GM12878 (cell line): ENCODE results near the gene ATP6V0E1. TPM values are rescaled to one million over a fixed set of nuclear protein-coding genes. Genes with fewer than 3 reads are reported as not detected.

Experiments
- ATAC-seq: fragments of 200-7000 bp; cut with Tn5 transposase; 3 replicates; pipeline ENCODE4 v1.9.1; 2020; ENCODE audit warnings: mild to moderate bottlenecking, moderate library complexity
- BruUV-seq: library from RNA; stranded (reverse); fragments of 400-500 nt; replicated peaks from 2 replicates; lab custom pipeline; 2021; lab: Mats Ljungman, UMichigan
- CTCF ChIA-PET: fragments of 300-600 bp; sonication (Branson Sonifier 250); formaldehyde crosslinking; extraction: SDS; loops from one replicate; lab custom pipeline; 2021; ENCODE audit warnings: inconsistent platforms; lab: Yijun Ruan, JAX
- POLR2A ChIA-PET: fragments of 350-600 bp; formaldehyde crosslinking; extraction: SDS; loops from one replicate; lab custom pipeline; 2021; ENCODE audit warnings: inconsistent platforms; lab: Charles Lee
- RAD21 ChIA-PET: fragments of 300-600 bp; sonication (Branson Sonifier 250); formaldehyde crosslinking; loops from one replicate; lab custom pipeline; 2023; ENCODE audit warnings: antibody characterized with exemption; ENCODE audit not compliant: unreplicated experiment; lab: Charles Lee
- SMC1A ChIA-PET: fragments of 300-600 bp; sonication (Branson Sonifier 250); formaldehyde crosslinking; loops from one replicate; lab custom pipeline; 2023; ENCODE audit not compliant: unreplicated experiment, uncharacterized antibody; lab: Charles Lee
- DNase-seq: peaks from one replicate; pipeline ENCODE4 v3.0.0-alpha.2; 2011; ENCODE audit warnings: low read depth, low spot score
- FAIRE-seq: peaks from 3 replicates; lab custom pipeline; 2011; peaks lifted over from hg19 to GRCh38; lab: Jason Lieb, UNC
- H2AFZ ChIP-seq: 2 replicates; pipeline ENCODE4 v1.6.0; 2011; ENCODE audit warnings: low read depth, low read length, control low read depth; ENCODE audit not compliant: control insufficient read depth
- H3K27ac ChIP-seq: 2 replicates; pipeline ENCODE4 v1.5.1; 2011; ENCODE audit warnings: control low read depth; ENCODE audit not compliant: control insufficient read depth, insufficient read depth
- H3K27me3 ChIP-seq, 2 experiments: replicated peaks in 1 of 2; 2 replicates each; pipeline versions ENCODE4 v1.6.0 to v1.6.1; 2011; ENCODE audit warnings: low read length in 1 of 2; ENCODE audit not compliant: control insufficient read depth in 2 of 2, insufficient read depth in 2 of 2
- H3K36me3 ChIP-seq, 2 experiments: 2 replicates each; pipeline ENCODE4 v1.5.1; 2011; ENCODE audit warnings: low read length in 1 of 2; ENCODE audit not compliant: control insufficient read depth in 2 of 2, insufficient read depth in 2 of 2
- H3K4me1 ChIP-seq: 2 replicates; pipeline ENCODE4 v1.6.1; 2011; ENCODE audit warnings: mild to moderate bottlenecking, low read length, moderate library complexity, mixed read lengths; ENCODE audit not compliant: control insufficient read depth, insufficient read depth
- H3K4me2 ChIP-seq: 2 replicates; pipeline ENCODE4 v1.6.0; 2011; ENCODE audit warnings: control low read depth; ENCODE audit not compliant: control insufficient read depth, insufficient read depth
- H3K4me3 ChIP-seq: fragments of 200-600 bp; sonication (generic); 2 replicates; pipeline ENCODE4 v1.5.1; 2016
- H3K79me2 ChIP-seq: 2 replicates; pipeline ENCODE4 v1.6.0; 2011; ENCODE audit warnings: low read length; ENCODE audit not compliant: control insufficient read depth, insufficient read depth
- H3K9ac ChIP-seq: 2 replicates; pipeline ENCODE4 v1.8.0; 2011; ENCODE audit warnings: low read length, control low read depth, mixed read lengths; ENCODE audit not compliant: control insufficient read depth, insufficient read depth
- H3K9me3 ChIP-seq: replicated peaks from 3 replicates; pipeline ENCODE4 v1.5.1; 2011; ENCODE audit warnings: mild to moderate bottlenecking, low read length; ENCODE audit not compliant: control insufficient read depth, insufficient read depth
- H4K20me1 ChIP-seq: 2 replicates; pipeline ENCODE4 v1.6.0; 2011; ENCODE audit not compliant: control insufficient read depth, insufficient read depth
- BHLHE40 ChIP-seq, 2 experiments: fragments of 450-650 bp in 1 of 2; IDR thresholded peaks; 2 replicates each; pipeline ENCODE4 v1.6.1; 2011 to 2017; ENCODE audit warnings: low read depth in 2 of 2, borderline replicate concordance in 1 of 2, improper control_type of control experiment in 1 of 2, low read length in 1 of 2, mild to moderate bottlenecking in 1 of 2
- EGR1 ChIP-seq, 2 experiments: IDR thresholded peaks; 1 replicate in 1 of 2; 2 replicates in 1 of 2; pipeline ENCODE4 v1.6.1; 2011 to 2012; ENCODE audit warnings: low read depth in 2 of 2, low read length in 2 of 2, borderline replicate concordance in 1 of 2, mild to moderate bottlenecking in 1 of 2, moderate library complexity in 1 of 2
- EP300 ChIP-seq, 2 experiments: fragments of 150-350 bp in 1 of 2; IDR thresholded peaks; 2 replicates each; pipeline ENCODE4 v1.6.1; 2011 to 2012; ENCODE audit warnings: low read depth in 2 of 2, low read length in 2 of 2, borderline replicate concordance in 1 of 2, improper control_type of control experiment in 1 of 2, inconsistent platforms in 1 of 2; ENCODE audit not compliant: control insufficient read depth in 1 of 2
- HDAC6 ChIP-seq: fragments of 200-600 bp; sonication (generic); IDR thresholded peaks from one replicate; pipeline ENCODE4 v1.8.0; 2017; ENCODE audit warnings: antibody characterized with exemption; ENCODE audit not compliant: unreplicated experiment
- IKZF2 ChIP-seq, 2 experiments: fragments of 450-650 bp; IDR thresholded peaks; 2 replicates each; pipeline ENCODE4 v1.6.1; 2017; ENCODE audit warnings: mild to moderate bottlenecking in 2 of 2, moderate library complexity in 2 of 2
- KLF5 ChIP-seq: fragments of 450-650 bp; IDR thresholded peaks from 2 replicates; pipeline ENCODE4 v1.6.1; 2014; ENCODE audit warnings: mild to moderate bottlenecking; ENCODE audit not compliant: partially characterized antibody
- MLLT1 ChIP-seq: fragments of 450-650 bp; IDR thresholded peaks from 2 replicates; pipeline ENCODE4 v1.6.1; 2016; ENCODE audit warnings: mild to moderate bottlenecking
- NFYB ChIP-seq: IDR thresholded peaks from 2 replicates; pipeline ENCODE4 v1.6.1; 2011; ENCODE audit warnings: low read depth, mild to moderate bottlenecking, low read length, improper control_type of control experiment, moderate library complexity; ENCODE audit not compliant: insufficient read depth
- NR2F1 ChIP-seq: fragments of 450-650 bp; conservative IDR thresholded peaks from 2 replicates; pipeline ENCODE4 v1.6.1; 2017; ENCODE audit warnings: mild to moderate bottlenecking
- PML ChIP-seq: IDR thresholded peaks from 2 replicates; pipeline ENCODE4 v1.6.1; 2012; ENCODE audit warnings: low read length, inconsistent platforms
- RELB ChIP-seq: fragments of 450-650 bp; IDR thresholded peaks from 2 replicates; pipeline ENCODE4 v1.6.1; 2017; ENCODE audit warnings: low read depth, mild to moderate bottlenecking, moderate library complexity
- SMAD1 ChIP-seq: fragments of 450-650 bp; IDR thresholded peaks from 2 replicates; pipeline ENCODE4 v1.6.1; 2018; ENCODE audit warnings: mild to moderate bottlenecking, low read depth; ENCODE audit not compliant: partially characterized antibody
- SMAD5 ChIP-seq: IDR thresholded peaks from 2 replicates; pipeline ENCODE4 v1.6.1; 2016; ENCODE audit warnings: antibody characterized with exemption, low read depth
- SREBF1 ChIP-seq: IDR thresholded peaks from 2 replicates; pipeline ENCODE4 v1.6.1; 2012; ENCODE audit warnings: mild to moderate bottlenecking, low read length
- TARDBP ChIP-seq: IDR thresholded peaks from 2 replicates; pipeline ENCODE4 v1.6.1; 2016; ENCODE audit warnings: borderline replicate concordance
- TBL1XR1 ChIP-seq: IDR thresholded peaks from 2 replicates; pipeline ENCODE4 v1.6.1; 2012; ENCODE audit warnings: low read depth, low read length, improper control_type of control experiment
- ZNF622 ChIP-seq: fragments of 450-650 bp; IDR thresholded peaks from 2 replicates; pipeline ENCODE4 v1.6.1; 2017; ENCODE audit warnings: mild to moderate bottlenecking, inconsistent platforms
- WGBS: methylation state at CpG from one replicate; pipeline ENCODE4 v1.1.6; 2016; ENCODE audit warnings: low lambda C conversion rate; ENCODE audit not compliant: insufficient replicate concordance, insufficient coverage; ENCODE audit errors: missing lambda C conversion rate; 5-methylcytosine and 5-hydroxymethylcytosine counted together
- in situ Hi-C: fragments of 300-500 bp; cut with MboI; formaldehyde crosslinking; loops from 9 replicates; pipeline ENCODE4 v1.14.3; 2018; ENCODE audit warnings: mixed read lengths
- intact Hi-C: fragments of 100-400 bp; cut with micrococcal nuclease; formaldehyde crosslinking; loops from one replicate; pipeline ENCODE4 v1.14.2; 2022; ENCODE audit not compliant: unreplicated experiment
- polyA plus RNA-seq, 11 experiments: library from polyadenylated mRNA; depleted of rRNA in 4 of 11; unstranded in 6 of 11; stranded (reverse) in 5 of 11; fragments of >200 nt; fragmentation: Nextera tagmentation in 4 of 11; fragmentation: Illumina TruSeq in 1 of 11; extraction: Ambion mirVana in 4 of 11; extraction: Trizol in 1 of 11; gene quantifications; 1 replicate in 1 of 11; 2 replicates in 10 of 11; pipeline versions ENCODE4 v1.2.1 to v1.2.3, GENCODE V29; 2011 to 2016; ENCODE audit warnings: inconsistent platforms in 2 of 11, missing spikeins in 2 of 11, low read depth in 1 of 11
- total RNA-seq, 4 experiments: library from RNA; depleted of rRNA in 3 of 4; stranded (reverse); fragments of >200 nt in 3 of 4; fragmentation: Illumina TruSeq in 1 of 4; extraction: Trizol in 1 of 4; gene quantifications; 2 replicates each; pipeline versions ENCODE4 v1.2.1 to v1.2.3, GENCODE V29; 2013 to 2021

The ATP6V0E1 gene
- total and polyA plus RNA-seq, 10 of the 15 experiments (the other 5 are each of a cell fraction or from before 2014, with no cell fraction given), result 143 to 787 (median 306) TPM

GRCh38 chr5:173033923-173034322 is 50.4 kb downstream of the ATP6V0E1 start (continued):
- TF ChIP-seq ZNF622 (no peak), BHLHE40 (IDR thresholded peaks at IDR 0.05; ENCODE audit: borderline replicate concordance in 1 of 2, low read depth in 2 of 2, low read length in 1 of 2) (no peak), NR2F1 (no peak)

GRCh38 chr5:173035904-173036707 is 52.5 kb downstream of the ATP6V0E1 start:
- peak overlapping the region; percentile 99 for H3K4me2 ChIP-seq
- TSS peak; percentile 70 for BruUV-seq
- H3K4me3 ChIP-seq, result peak overlapping the region; percentile 65
- H3K27ac ChIP-seq, result peak overlapping the region; percentile 89
- WGBS, result under 1% methylated on average over 23 of the region's 24 CpGs
- no peaks in the 10 kb centered on the region for H3K27me3 ChIP-seq
- peak; percentile 88 for DNase-seq
- ChIA-PET POLR2A (interaction anchor here (0.5 to 2.9 kb wide), 13 partner anchors 17 to 1142 kb away, joined by 3 to 30 read pairs (median 5); partner anchors contain the start of genes ATP6V0E1 and BNIP1), SMC1A (interaction anchor here (0.5 to 2.7 kb wide), 28 partner anchors 10 to 110 kb away, joined by 3 to 38 read pairs (median 5); partner anchors contain the start of genes ATP6V0E1 and BNIP1), CTCF (interaction anchor here (0.6 to 4.1 kb wide), 14 partner anchors 17 to 537 kb away, joined by 3 to 33 read pairs (median 4); partner anchors contain the start of genes ATP6V0E1, BNIP1 and RPL26L1), RAD21 (interaction anchor here (0.6 to 3.4 kb wide), 14 partner anchors 17 to 108 kb away, joined by 3 to 46 read pairs (median 6); partner anchors contain the start of genes ATP6V0E1 and BNIP1)
- peak overlapping the region; percentile 43 for H2AFZ ChIP-seq
- H3K9me3 ChIP-seq, result no peaks in the 10 kb centered on the region
- H3K4me1 ChIP-seq, result peaks cover 29% of the 10 kb centered on the region
- no peaks in the 10 kb centered on the region for H4K20me1 ChIP-seq
- intact Hi-C loops, result loop anchor here (1.0 kb wide), 3 partner anchors 16 to 53 kb away; partner anchors contain the start of genes ATP6V0E1 and CREBRF
- peaks cover 21% of the 10 kb centered on the region for H3K79me2 ChIP-seq
- peak overlapping the region; percentile 69 for H3K9ac ChIP-seq
- in situ Hi-C loops, result no loop called here
- peak; percentile 85 for ATAC-seq
- no peak for FAIRE-seq
- H3K36me3 ChIP-seq, result peaks cover 0 to 16% of the 10 kb centered on the region in 2 experiments; a peak in 3 of 4 replicates
- TF ChIP-seq TBL1XR1, result no peak; the same call in 1 of the 2 replicates
- TF ChIP-seq EP300 (IDR thresholded peaks at IDR 0.05; ENCODE audit: borderline replicate concordance in 1 of 2, control insufficient read depth in 1 of 2, low read depth in 2 of 2, low read length in 2 of 2), result peak in 1 of 2 experiments; percentile 59; a peak in 2 of 4 replicates
- peak; percentile 91 for TF ChIP-seq RELB
- TF ChIP-seq TARDBP, result no peak
- TF ChIP-seq EGR1 (IDR thresholded peaks at IDR 0.05; ENCODE audit: borderline replicate concordance in 1 of 2, low read depth in 2 of 2, low read length in 2 of 2), result 0 out of 3 replicates have a peak, but pooled peaks of 1 of the 2 experiments have one; percentile 36
- TF ChIP-seq SMAD5, result no peak
- TF ChIP-seq KLF5, result no peak
- peak; percentile 96 to 98 for TF ChIP-seq IKZF2 (IDR thresholded peaks at IDR 0.05)
- peak; percentile 76 to 92 for TF ChIP-seq BHLHE40 (IDR thresholded peaks at IDR 0.05; ENCODE audit: borderline replicate concordance in 1 of 2, low read depth in 2 of 2, low read length in 1 of 2)
- TF ChIP-seq NFYB, result no peak
- no peak for TF ChIP-seq HDAC6
- no peak for TF ChIP-seq SREBF1
- TF ChIP-seq PML, result no peak; the same call in none of the 2 replicates
- TF ChIP-seq MLLT1, result peak; percentile 67; the same call in 1 of the 2 replicates
- no peak for TF ChIP-seq SMAD1
